GM19324 (cell line): ENCODE measurements around the gene PLEKHH3.
"Not testable (repeated sequence)": the region's sequence is repeated elsewhere in the genome, so short reads cannot be mapped to it uniquely, and the experiment has no call there.

ENCODE experiments used
- ATAC-seq: cut with Tn5 transposase; IDR thresholded peaks from one replicate; pipeline ENCODE4 v1.9.1; 2021; ENCODE audit warnings: mild to moderate bottlenecking, moderate library complexity; ENCODE audit not compliant: unreplicated experiment, low FRiP score

Gene PLEKHH3

GRCh38 chr17:42640121-42640520, 36.7 kb downstream of the PLEKHH3 start:
- no peak for ATAC-seq

GRCh38 chr17:42639525-42640113, 37.2 kb downstream of the PLEKHH3 start:
- no peak for ATAC-seq

GRCh38 chr17:42632949-42633444, 43.8 kb downstream of the PLEKHH3 start:
- ATAC-seq: no peak

GRCh38 chr17:42629411-42630009, 47.3 kb downstream of the PLEKHH3 start:
- no peak for ATAC-seq

DNA sequence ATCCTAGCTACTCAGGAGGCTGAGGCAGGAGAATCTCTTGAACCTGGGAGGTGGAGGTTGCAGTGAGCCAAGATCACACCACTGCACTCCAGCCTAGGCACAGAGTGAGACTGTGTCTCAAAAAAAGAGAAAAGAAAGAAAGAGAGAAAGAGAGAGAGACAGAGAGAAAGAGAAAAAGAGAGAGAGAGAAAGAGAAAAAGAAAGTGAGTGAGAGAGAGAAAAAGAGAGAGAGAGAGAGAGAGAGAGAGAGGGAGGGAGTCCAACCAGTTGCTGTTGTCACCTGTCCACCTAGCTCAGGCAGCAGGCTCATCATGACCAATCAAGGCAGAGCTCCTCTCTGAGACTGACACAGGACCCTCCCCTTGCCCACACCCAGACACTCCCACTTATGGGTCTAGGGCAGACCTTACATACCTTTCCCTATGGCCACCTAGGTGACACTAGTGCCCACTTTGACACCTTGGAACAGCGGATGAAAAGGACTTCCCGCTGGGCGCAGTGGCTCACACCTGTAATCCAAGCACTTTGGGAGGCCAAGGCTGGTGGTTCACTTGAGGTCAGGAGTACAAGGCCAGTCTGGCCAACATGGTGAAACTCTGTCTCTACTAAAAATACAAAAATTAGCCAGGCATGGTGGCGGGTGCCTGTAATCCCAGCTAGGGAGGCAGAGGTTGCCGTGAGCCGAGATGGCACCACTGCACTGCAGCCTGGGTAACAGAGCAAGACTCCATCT, 49.6 kb downstream of the PLEKHH3 start:
- not testable (repeated sequence) for ATAC-seq

- no peak for ATAC-seq
Measured at GRCh38 chr17:42623732-42624596, 52.8 kb downstream of the PLEKHH3 start.

- ATAC-seq: no peak
Measured at GRCh38 chr17:42623271-42623670, 53.5 kb downstream of the PLEKHH3 start.

DNA sequence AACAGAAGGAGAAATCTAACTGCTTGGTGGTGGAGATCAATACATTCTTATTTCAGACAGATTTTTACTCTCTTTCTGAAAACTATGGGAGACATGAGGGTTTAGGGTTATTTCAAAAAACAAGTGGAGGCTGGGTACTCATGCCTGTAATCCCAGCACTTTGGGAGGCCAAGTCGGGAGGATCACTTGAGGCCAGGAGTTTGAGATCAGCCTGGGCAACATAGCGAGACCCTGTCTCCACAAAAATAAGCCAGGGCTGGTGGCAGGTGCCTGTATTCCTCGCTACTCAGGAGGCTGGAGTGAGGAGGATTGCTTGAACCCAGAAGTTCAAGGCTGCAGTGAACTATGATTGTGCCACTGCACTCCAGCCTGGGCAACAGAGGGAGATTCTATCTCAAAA, 54.8 kb downstream of the PLEKHH3 start:
- ATAC-seq: not testable (repeated sequence)

DNA sequence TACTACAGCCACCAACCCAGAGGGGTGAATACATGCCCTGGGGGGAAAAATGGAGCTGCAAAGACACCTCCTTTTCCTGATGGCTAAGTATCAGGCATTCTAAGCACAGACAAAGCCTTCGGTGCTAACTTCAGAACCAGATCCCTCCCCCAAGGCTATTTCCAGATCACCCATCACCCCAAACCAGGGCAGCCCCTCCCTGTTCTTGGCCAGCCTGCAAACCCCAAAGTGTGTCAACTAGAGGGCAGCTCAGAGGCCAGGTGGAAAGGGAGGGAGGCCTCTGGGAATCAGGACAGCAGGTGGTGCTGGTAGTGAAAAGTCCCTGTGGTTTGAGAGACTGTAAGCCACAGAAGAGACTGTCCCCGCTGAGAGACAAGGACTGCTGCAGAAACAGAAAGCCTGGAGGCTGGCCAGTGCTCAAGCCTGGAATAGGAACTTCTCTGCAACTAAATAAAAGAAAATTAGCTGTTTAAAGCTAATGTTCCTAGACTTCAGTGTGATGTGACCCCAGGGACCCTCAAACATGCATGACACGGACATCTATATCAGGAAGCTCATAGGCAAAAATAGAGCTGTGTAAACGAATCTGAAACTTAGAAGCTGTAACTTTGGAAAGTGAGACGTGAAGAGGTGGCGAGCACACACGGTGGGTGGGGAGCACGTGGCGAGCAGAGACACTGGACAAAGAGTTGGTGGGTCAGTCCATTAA, 58.2 kb downstream of the PLEKHH3 start:
- ATAC-seq: peak; percentile 63

GRCh38 chr17:42617956-42618431, 58.8 kb downstream of the PLEKHH3 start:
- ATAC-seq: peak; percentile 27
